Measurements from ENCODE around the gene GPSM3.
A peak's percentile ranks its signal among the peaks of the same experiment; 100 is the strongest.
"Not testable (repeated sequence)": the region's sequence is repeated elsewhere in the genome, so short reads cannot be mapped to it uniquely, and the experiment has no call there.

Gene GPSM3

DNA sequence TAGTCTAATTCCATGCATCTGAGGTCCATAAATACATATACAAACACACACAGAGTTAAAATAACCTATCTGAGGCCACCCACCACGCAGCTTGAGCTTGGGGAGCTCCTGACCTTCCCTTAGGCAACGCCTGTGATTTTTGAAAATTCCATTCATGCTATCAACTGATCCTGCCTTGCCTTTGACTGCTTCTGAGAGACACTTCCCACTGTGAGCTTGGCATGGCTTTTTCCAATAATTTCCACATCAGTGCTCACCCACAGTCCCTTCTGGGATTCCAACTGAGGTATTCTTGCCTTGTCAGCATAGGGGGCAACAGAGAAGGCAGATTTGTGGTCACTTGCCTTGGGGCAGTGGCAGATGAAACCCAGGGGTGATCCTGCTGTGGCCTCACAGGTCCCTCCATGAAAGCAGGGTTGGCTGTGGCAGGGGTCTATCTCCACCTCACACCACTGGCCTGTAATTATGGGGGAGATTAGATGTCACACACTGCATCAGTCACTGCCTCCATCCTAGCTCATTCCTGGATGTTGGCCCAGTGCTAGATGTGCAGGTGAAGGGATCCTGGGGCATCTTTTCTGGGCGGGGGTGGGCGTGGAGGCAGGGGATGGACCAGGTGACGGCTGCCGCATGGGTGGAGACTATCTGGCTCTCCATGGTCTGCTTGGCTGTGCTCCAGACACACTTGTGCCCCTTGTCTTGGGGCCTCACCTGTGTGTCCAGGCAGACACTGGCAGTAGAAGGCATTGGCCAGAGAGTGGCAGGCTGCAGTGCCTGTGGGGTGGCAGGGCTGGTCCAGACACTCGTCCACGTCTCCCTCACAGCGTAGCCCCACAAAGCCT lies 11.2 kb upstream of the GPSM3 start:
- no peak for DNase-seq (ENCODE audit: low read depth in 1 of 2, low spot score in 1 of 2)

DNA sequence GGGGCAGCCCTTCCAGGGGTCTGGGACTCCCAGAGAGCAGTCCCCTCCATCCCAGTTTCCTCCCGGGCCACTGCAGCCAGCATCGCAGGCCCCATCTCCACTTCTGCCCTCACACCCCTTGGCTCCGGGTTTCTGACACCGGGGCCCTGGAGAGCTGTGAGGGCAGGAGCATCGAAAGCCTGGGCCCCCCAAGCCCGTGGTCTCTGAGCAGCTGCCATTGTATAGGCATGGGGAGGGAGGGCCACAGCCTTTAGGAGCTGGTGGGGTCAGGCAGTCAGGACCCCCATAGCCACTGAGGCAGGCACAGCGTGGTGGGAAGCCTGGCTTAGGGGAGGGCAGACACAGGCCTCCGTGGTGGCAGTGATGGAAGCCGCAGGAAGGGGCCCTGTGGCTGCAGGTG lies 9.7 kb upstream of the GPSM3 start:
- no peak for DNase-seq (ENCODE audit: low read depth in 1 of 2, low spot score in 1 of 2)

DNA sequence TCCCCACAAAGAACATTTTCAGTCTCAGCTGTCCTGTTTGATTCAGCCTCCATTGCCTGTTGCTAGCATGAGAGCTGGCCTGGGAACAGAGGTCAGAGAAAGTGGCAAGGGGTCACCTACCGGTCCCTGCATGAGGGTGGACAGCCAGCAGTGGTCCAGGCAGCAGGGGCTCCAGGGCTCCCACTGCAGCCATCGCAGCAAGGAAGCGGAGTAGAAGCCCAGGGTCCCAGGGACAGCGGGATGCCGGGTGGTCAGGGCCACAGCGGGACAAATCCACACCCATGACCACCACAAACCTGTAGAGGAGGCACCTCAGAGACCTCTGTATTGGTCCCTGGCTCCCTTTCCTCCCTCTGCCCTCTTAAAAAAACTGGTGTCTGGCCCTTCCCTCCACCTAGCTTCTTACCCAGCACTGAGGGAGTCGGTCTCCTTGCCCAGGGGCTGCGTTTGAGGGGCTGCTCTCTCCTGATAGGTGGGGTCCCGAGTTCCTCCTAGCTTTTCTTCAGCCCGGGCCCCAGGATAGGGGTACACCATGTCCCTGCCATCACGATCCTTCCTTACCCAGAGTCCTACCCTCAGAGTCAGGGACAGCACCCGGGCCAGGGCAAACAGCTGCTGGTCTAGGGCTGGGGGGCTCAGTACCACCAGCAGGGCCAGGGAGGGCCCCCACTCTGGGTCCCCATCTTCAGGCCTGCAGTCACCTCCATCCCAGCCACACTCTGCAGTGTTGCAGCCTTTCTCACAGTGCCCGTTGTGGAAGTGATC lies 8.4 kb upstream of the GPSM3 start:
- no peak for DNase-seq (ENCODE audit: low read depth in 1 of 2, low spot score in 1 of 2)

DNA sequence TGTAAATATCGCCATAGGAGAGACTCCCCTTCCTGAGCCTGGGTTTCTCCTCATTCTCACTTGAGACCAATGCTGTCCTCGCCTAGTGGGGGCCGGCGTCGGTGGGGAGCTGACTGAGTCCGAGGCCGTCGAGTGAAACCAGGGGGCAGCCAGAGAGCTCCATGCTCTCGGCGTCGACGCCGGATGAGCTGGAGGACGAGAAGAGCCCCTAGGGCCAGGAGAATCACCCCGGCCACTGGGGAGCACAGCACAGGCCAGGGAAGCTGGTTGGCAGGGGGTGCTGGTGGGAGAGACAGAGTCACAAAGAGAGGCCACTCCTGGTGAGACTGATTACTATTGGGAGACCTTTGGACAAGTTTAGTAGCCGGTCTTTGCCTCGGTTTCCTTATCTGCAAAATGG lies 6.4 kb upstream of the GPSM3 start:
- DNase-seq (ENCODE audit: low read depth in 1 of 2, low spot score in 1 of 2), result no peak

DNA sequence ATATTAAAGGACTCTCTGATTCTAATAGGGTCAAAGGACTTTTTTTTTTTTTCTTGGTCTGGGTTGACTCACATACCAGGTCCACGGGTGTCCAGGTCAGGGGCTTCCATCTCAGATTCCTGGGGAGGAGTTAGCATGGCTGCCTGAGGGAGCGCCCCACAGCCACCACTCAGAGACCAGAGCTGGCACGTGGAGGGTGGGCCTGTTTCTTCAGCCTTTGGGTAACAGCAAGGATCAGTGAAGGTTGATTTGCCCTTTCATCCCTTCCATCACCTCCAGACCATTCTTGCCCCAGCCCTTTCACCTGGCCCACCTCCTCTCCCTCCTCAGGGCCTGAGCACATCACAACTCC lies 5.9 kb upstream of the GPSM3 start:
- DNase-seq (ENCODE audit: low read depth in 1 of 2, low spot score in 1 of 2), result no peak

DNA sequence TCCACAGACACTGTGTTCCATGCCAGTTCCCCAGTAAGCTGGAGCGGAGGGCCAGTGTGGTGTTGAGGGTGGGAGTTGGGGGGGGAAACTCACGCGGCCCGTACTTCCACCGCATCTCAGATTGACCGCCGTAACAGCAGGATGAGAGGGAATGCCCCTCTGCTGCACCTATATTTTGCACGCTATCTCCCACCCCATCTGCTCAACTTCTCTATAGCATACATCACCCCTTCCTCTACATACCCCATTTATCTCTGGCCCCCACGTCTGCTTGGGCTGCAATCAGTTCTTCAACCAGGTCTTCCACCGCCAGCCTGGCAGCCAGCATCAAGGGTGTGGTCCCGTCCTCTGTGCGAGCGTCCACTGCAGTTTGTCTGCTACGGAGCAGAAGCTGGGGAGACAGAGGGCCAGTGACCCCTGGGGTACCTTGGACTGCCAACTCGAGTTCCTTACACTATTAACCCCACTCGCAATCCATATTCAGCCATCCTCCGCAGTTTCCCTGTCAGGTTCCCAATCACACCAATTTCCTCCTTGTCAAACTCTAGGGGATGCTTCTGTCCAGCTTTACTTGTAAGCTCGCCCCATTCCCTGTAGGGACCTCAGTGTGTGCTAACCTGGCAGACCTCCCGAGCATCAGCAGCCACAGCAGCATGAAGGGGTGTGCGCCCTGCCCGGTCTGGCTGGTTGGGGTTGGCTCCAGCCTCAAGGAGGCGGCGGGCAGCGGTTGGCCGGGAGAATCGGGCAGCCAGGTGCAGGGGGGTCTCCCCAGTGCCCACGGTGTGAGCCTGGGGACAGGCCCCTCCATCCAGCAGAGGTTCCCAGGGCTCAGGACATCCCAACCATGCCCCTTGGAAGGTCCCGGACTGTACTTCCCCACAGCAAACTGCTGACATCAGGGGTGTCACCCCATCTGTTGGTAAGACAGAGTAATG lies 4.5 kb upstream of the GPSM3 start:
- DNase-seq (ENCODE audit: low read depth in 1 of 2, low spot score in 1 of 2), result no peak

DNA sequence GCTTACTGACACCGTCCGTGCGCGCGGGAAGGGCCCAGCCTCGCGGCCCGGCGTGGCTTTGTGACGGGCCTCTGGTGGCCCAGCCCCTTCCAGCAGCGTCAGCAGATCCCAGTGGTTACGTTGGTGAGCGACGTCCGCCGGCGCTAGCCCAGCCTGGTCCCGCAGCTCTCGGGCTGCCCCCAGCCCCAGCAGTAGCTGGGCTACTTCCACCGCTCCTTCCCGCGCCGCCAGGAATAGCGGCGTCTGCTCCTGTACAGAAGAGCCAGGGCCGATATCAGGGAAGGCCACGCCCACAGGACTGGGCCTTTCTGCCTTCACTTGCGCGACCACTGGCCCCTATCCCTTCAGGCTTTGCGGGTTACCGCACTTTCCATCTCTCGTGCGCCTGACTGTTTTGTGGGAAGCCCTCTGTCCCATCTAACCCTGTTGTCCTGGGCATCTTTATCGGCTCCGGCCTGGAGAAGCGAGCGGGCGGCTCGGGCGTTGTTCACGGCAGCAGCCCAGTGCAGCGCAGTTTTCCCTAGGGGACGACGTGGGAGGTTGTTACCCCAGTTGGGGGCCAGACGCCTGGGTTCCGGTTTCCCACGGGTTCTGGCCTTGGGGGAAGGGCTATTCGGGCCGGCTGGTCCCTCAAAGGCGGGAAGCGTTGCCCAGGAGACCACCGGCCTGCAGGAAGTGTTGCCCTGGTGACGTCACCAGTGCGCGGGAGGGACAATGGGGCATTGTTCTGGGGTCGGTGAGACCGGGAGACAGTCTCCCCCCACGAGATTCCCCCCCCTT lies 3.6 kb upstream of the GPSM3 start:
- DNase-seq (ENCODE audit: low read depth in 1 of 2, low spot score in 1 of 2), result peak in 1 of 2 donors; percentile 24

DNA sequence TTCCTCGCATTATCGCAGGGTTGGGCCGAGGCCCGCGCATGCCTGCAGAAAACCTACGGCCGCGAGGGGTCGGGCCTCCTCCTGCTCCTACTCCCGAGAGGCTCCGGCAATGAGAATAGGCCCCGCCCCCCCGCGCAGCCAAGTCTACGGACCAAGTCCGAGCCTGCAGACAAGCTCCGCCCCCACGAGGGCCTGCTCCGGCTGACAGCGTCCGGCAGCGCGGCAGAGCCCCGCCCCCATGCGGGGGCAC lies 3.1 kb upstream of the GPSM3 start:
- DNase-seq (ENCODE audit: low read depth in 1 of 2, low spot score in 1 of 2), result peak; percentile 100

DNA sequence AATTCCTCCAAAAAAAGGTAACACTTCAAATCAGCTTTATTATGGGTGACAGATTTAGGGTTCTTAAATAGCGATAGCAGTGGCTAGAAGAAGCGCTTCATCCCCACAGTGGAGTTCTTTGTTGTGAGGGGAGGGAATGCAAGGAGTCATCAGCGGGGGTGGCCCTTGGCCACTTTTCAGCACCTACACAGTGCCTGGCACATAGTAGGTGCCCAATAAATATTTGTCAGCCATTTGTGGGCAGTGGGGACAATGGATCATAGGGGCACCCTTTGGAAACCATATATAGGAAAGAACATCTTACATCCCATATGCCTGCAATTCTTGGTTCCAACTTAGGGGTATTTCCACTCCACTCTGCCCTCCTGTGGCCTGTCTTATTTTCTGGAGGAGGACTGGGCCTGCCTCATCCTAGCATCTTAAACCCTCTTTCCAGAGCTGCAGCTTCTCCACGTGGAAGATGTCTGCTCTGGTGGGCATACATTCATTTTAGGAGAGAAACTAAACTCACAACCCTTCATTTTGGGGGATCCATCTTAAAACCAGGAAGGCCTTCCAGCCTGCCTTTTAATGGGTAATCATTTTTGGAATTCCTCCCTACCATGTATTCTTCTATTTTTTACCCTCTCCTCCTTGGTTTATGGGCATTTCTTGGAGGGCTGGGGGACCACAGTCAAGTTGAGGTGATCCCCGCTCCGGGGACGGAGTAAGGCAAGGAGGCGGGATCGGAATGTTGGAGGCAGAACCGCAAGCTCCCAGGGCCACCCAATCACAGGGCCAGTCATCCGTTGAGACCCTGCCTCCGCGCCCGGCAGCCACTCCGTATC lies 2.6 kb upstream of the GPSM3 start:
- DNase-seq (ENCODE audit: low read depth in 1 of 2, low spot score in 1 of 2), result no peak

DNA sequence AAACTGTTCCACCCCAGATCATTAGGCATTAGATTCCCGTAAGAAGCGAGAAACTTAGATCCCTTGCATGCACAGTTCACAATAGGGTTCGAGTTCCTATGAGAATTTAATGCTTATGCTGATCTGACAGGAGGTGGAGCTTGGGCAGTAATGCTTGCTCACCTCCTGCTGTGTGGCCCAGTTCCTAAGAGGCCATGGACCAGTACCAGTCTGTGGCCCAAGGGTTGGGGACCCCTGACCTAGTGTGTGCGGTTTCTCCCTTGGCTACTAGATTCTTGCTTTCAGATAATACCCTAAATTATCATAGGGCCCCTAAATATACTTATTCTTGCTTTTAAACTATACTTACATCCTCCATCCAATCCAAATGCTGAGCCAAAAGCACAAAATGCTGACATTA lies 1.9 kb upstream of the GPSM3 start:
- no peak for DNase-seq (ENCODE audit: low read depth in 1 of 2, low spot score in 1 of 2)

DNA sequence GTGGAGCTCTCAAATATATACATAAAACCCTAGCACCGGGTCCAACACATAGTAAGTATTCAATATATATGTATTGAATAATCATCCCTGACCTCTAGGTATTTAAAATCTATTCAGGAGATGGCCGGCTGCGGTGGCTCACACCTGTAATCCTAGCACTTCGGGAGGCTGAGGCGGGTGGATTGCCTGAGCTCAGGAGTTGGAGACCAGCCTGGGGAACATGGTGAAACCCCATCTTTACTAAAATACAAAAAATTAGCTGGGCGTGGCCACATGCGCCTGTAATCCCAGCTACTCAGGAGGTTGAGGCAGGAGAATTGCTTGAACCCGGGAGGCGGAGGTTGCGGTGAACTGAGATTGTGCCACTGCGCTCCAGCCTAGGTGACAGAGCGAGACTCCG lies 653 bp upstream of the GPSM3 start:
- DNase-seq (ENCODE audit: low read depth in 1 of 2, low spot score in 1 of 2), result not testable (repeated sequence)

DNA sequence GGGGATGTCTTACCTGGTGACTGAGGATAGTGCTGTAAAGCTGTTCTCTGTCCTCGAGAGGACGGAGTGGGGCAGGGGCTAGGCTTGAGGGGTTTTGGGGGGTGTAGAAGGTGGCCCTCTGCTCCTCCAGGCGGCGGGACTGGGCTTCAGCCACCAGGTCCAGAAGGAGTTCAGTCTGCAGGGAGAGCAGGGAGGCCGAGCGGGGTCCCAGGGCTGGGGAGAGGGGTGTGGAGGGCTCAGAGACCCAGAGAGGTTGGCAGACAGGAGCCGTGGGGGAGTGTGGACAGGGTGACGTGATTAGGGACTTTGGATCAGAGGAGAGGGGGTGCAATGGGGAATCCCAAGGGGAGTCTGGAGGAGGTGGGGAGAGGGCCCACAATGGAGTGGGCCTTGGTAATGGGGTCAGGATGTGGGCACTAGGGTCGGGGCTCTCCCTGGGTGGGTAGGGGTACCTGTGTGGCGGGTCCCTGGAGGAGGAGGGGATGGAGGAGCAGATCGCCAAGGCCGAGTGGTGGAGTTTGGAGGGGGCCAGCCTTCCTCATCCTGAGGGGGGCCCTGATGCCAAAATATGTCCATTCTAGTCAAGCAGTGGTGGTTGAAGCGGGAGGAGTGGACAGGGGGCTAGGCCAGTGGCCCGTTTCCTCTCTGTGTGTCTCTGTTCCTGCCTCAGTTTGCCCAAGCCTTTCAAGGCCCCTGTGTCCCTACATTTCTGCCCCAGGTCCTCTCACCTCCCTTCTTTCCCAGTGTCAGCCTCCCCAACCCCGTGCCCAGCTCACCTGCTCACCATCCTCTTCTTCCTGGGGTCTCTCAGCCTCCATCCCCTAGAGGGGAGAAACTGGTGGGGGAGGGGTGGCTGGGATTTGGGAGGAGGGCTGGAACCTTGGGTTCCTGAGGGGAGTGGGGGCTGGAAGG lies 491 bp downstream of the GPSM3 start:
- no peak for DNase-seq (ENCODE audit: low read depth in 1 of 2, low spot score in 1 of 2)

DNA sequence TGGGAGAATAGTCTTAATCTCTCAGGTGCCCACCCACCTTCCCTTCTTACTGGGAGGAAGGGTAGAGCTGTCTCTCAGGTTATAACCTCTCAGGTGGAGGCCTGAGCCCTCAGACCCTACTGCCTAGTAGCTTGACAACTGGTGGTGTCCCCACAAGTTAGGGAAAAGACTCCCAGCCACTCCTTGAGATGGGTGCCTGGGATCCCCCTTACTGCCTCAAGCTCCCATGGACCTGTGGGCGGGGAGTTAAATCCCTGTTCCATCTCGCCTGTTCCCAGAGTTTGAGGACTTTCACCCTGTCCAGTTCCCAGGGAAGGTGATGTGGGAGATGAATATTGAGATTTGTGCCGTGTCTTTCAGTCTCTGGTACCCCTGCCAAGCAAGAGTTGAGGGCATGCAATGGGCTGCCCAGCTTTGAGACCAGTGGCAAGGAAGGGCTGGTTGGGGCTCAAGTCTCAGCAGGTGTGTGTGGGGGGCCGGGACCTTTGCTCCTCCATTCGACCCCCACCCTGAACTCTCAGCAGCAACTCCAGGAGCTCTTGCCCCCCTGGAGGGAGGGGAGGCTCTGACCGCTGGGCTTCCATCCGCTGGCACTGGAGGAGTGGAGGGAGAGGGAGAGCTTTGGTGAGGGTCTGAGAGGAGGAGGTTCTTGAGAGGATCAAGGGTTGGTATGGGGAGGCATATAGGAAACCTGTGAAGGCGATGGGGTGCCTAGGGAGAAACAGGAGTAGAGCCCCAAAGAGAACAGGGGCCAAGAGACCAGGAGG lies 1.3 kb downstream of the GPSM3 start:
- DNase-seq (ENCODE audit: low read depth in 1 of 2, low spot score in 1 of 2), result no peak

DNA sequence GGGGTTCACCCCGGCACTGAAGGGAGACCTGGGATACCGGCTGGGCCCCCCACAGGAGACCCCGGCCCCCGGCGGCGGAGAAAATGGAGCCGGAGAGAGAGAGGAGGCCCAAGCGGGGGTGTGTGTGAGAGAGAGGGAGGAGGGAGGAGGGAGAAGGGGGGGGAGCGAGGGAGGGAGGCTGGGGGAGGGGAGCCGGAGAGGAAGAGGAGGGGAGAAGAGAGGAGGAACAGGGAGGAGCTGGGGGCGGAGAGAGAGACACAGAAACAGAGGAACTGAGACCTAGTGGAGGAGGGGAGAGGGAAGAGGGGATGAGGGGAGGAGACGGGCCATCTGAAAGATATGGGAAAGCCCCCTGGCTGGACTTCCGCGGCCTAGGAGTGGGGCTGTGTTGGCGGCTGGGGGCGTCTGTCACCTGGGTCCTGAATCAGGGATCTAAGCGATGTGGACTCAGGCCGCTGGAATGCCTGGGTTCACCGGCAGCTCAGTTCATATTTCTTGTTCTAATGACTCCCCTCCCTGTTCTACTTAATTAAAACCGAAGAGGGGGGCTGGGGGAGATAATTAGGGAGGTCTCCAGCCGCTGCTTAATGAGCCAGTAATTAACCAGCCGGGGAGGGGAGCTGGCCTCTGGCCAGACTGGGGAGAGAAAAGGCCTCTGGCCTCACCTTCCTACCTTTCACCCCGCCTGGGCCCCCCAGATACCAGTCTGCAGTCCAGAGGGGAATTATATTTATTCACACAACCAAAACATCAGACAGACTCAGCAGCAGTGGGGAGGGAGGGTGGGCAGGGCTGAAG lies 2.2 kb downstream of the GPSM3 start, which contains the start of gene PBX2:
TSS of gene PBX2 (minus strand) at position 149 of the 798 bp plus-strand sequence. CDS start 287 bp downstream, outside the sequence.
- peak; percentile 66 to 69 for DNase-seq (ENCODE audit: low read depth in 1 of 2, low spot score in 1 of 2)

DNA sequence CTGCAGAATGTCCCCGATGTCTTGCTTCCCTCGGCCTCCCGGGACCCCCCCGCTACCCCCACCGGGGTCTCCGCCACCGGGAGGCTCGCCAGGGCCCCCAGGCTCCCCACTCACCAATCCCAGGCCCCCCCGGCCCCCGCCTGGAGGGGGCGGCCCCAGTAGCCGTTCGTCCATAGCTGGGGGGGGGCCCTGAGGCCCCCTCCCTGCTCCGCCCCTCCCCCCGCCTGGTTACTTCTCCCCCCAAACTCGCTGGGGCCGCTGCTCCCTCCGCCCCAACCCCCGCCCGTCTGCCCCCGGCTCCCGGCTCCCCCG lies 2.7 kb downstream of the GPSM3 start:
- DNase-seq (ENCODE audit: low read depth in 1 of 2, low spot score in 1 of 2), result no peak

DNA sequence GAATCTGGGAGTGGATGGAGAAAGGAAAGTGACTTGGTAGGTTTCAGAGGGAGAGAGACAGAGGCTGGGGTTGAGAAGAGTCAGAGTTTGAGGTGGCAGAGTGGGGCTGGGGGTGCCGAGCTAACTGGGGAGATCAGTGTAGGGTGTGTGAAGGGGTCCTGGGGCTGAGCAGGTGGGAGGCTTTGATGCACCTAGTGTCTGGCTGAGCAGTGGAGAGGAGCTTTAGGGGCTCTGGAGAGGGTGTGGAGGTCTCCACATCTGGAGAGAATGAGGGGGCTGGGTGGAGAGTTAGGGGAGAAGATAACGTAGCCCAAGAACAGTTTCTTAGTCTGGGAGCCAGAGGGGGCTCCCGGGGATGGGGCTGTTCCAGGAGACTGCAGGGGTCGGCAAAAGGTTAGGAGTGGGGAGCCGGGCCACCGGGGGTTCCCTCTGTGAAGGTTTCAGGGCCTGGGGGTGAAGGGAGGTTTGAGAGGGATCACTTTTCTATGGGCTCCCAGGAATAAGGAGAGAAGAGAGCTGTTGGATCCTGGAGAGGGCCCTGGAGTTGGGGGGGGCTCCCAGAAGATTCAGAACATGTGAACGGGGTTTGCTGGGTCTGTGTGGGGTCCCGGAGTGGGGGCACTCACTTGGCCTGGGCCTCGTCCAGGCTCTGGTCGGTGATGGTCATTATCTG lies 3.2 kb downstream of the GPSM3 start:
- no peak for DNase-seq (ENCODE audit: low read depth in 1 of 2, low spot score in 1 of 2)

Measured in stimulated activated CD4-positive, alpha-beta T cell treated with anti-CD3 and anti-CD28 coated beads, Interleukin-15, amount 100 ng/mL, for 1 hour (primary cell).